Left ventricle myocardium inferior (tissue), 1 donor: ENCODE measurements around the gene DBH. TPM values are rescaled to one million over a fixed set of nuclear protein-coding genes. Genes with fewer than 3 reads are reported as not detected.

ENCODE experiments used
- DNase-seq: peaks from one replicate; pipeline ENCODE4 v3.0.0-alpha.2; 2020
- H3K27ac ChIP-seq: fragments of 200-600 bp; replicated peaks from 2 replicates; pipeline ENCODE4 v1.8.0; 2021
- H3K27me3 ChIP-seq: fragments of 200-600 bp; 2 replicates; pipeline ENCODE4 v1.8.0; 2021; ENCODE audit warnings: low read depth
- H3K36me3 ChIP-seq: fragments of 200-600 bp; 2 replicates; pipeline ENCODE4 v1.8.0; 2021
- H3K4me1 ChIP-seq: fragments of 200-600 bp; 2 replicates; pipeline ENCODE4 v1.8.0; 2021
- H3K4me3 ChIP-seq: fragments of 200-600 bp; 2 replicates; pipeline ENCODE4 v1.8.0; 2021; ENCODE audit warnings: mild to moderate bottlenecking, moderate library complexity
- H3K9me3 ChIP-seq: fragments of 200-600 bp; replicated peaks from 2 replicates; pipeline ENCODE4 v1.8.0; 2021
- intact Hi-C: fragments of 100-400 bp; cut with micrococcal nuclease; formaldehyde crosslinking; loops from one replicate; pipeline ENCODE4 v1.11.0; 2022
- total RNA-seq: library from RNA; stranded (reverse); fragmentation: NEBNext Ultra II Directional; extraction: Animal tissue kit (Norgen Biotek cat#: 25700); gene quantifications from one replicate; pipeline ENCODE4 v1.2.1, GENCODE V29; 2021
- TF ChIP-seq, protein P1 (sequence below): fragments of 200-600 bp; IDR thresholded peaks from 2 replicates; pipeline ENCODE4 v1.8.0; 2021; ENCODE audit warnings: antibody characterized with exemption, mild to moderate bottlenecking, borderline replicate concordance
- donor health status: DM: no; HTN: yes; CAD: no; lungs with severe emphysema.

DBH gene
- total RNA-seq, 1 donor from 2014 or later: not detected

DNA sequence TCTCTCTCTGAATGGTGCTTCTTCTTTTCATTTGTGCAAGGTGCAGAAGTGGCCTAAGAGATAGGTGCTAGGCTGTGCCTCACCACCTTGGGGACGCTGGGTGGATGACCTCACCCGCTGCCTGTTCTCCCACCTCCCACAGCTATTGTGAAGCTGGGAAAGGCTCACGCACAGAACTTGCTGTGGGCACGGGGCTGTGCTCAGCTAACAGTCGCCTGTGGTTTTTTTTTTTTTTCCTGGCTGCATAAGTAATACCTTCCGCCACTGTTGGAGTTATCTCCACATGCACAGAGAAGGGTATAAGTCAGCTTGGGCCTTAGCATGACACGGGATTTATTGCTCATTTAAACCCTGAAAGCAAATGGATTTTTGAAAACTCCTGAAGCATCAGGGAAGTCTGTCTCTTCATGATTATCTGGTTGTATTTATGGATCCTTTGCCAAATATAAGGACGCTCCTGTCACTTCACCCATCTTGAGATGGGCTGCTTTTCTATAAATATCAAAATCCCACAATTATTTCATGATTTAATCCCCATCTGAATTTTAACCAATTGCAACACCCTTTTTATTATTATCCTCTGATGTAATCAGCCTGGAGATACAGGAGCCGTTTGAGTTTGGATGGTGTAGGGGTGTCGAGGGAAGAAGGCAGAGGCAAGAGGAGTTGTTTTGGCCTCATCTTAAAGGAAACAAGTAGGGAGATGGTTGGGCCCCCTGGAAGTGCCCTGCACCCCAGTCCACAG is 9.0 kb downstream of the DBH start:
- H3K4me3 ChIP-seq: no peak overlapping the region
- intact Hi-C loops: no loop called here
- no peaks in the 10 kb centered on the region for H3K36me3 ChIP-seq
- TF ChIP-seq, protein P1, sequence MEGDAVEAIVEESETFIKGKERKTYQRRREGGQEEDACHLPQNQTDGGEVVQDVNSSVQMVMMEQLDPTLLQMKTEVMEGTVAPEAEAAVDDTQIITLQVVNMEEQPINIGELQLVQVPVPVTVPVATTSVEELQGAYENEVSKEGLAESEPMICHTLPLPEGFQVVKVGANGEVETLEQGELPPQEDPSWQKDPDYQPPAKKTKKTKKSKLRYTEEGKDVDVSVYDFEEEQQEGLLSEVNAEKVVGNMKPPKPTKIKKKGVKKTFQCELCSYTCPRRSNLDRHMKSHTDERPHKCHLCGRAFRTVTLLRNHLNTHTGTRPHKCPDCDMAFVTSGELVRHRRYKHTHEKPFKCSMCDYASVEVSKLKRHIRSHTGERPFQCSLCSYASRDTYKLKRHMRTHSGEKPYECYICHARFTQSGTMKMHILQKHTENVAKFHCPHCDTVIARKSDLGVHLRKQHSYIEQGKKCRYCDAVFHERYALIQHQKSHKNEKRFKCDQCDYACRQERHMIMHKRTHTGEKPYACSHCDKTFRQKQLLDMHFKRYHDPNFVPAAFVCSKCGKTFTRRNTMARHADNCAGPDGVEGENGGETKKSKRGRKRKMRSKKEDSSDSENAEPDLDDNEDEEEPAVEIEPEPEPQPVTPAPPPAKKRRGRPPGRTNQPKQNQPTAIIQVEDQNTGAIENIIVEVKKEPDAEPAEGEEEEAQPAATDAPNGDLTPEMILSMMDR: no peak
- DNase-seq: no peak
- H3K4me1 ChIP-seq: no peaks in the 10 kb centered on the region
- peaks cover 64% of the 10 kb centered on the region for H3K27me3 ChIP-seq
- H3K9me3 ChIP-seq: no peaks in the 10 kb centered on the region
- H3K27ac ChIP-seq: no peak overlapping the region

GRCh38 chr9:133647148-133647547 is 11.0 kb downstream of the DBH start:
- Histone ChIP-seq H3K27ac (no peak overlapping the region), H3K9me3 (no peaks in the 10 kb centered on the region), H3K36me3 (no peaks in the 10 kb centered on the region), H3K4me3 (no peak overlapping the region), H3K4me1 (no peaks in the 10 kb centered on the region), H3K27me3 (peaks cover 75% of the 10 kb centered on the region)
- no peak for DNase-seq
- intact Hi-C loops: no loop called here
- TF ChIP-seq, protein P1: no peak

- Histone ChIP-seq H3K9me3 (no peaks in the 10 kb centered on the region), H3K27ac (no peak overlapping the region), H3K4me3 (no peak overlapping the region), H3K4me1 (no peaks in the 10 kb centered on the region), H3K36me3 (no peaks in the 10 kb centered on the region), H3K27me3 (peaks cover 75% of the 10 kb centered on the region)
- intact Hi-C loops: no loop called here
- no peak for DNase-seq
- TF ChIP-seq, protein P1: no peak
Observed at GRCh38 chr9:133647765-133648469, 11.8 kb downstream of the DBH start.

DNA sequence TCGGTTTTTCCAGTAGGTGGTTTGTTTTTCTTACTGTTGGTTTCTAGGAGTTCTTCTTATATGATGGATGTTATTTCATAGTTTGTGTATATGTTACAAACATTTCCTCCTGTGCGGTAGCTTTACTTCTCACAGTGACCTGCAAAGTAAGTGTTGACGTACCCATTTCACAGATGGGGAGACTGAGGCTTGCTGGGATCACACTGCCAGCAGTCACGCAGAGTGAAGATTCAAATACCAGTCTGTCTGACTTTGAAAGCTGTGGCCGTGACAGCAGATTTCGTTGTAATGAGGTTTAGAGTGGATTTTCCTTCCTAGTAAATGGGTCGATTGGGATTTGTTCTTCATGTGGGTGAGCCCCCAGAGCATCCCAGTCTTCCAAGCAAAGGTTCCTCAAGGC is 13.0 kb downstream of the DBH start:
- Histone ChIP-seq H3K36me3 (no peaks in the 10 kb centered on the region), H3K9me3 (no peaks in the 10 kb centered on the region), H3K4me3 (no peak overlapping the region), H3K27ac (no peak overlapping the region), H3K27me3 (peaks cover 80% of the 10 kb centered on the region), H3K4me1 (no peaks in the 10 kb centered on the region)
- intact Hi-C loops: no loop called here
- DNase-seq: no peak
- TF ChIP-seq, protein P1: no peak

- H3K9me3 ChIP-seq: no peaks in the 10 kb centered on the region
- H3K36me3 ChIP-seq: no peaks in the 10 kb centered on the region
- no peak for DNase-seq
- TF ChIP-seq, protein P1: no peak
- no peak overlapping the region for H3K4me3 ChIP-seq
- intact Hi-C loops: no loop called here
- H3K4me1 ChIP-seq: no peaks in the 10 kb centered on the region
- H3K27me3 ChIP-seq: peaks cover 88% of the 10 kb centered on the region
- no peak overlapping the region for H3K27ac ChIP-seq
Observed at GRCh38 chr9:133650026-133650425, 13.9 kb downstream of the DBH start.
